WTC11 (cell line): ENCODE measurements around the gene RAB11FIP3. TPM values are rescaled to one million over a fixed set of nuclear protein-coding genes. Genes with fewer than 3 reads are reported as not detected.

Experiments used
- ATAC-seq: fragments of 200-7000 bp; cut with Tn5 transposase; 2 replicates; pipeline ENCODE4 v1.10.0; 2021; ENCODE audit warnings: mild to moderate bottlenecking, moderate library complexity
- CTCF ChIA-PET: fragments of 300-600 bp; sonication (Branson Sonifier 250); formaldehyde crosslinking; loops from one replicate; lab custom pipeline; 2021; ENCODE audit warnings: antibody characterized with exemption; lab: Charles Lee
- POLR2A ChIA-PET: fragments of 350-600 bp; sonication (Branson Sonifier 250); formaldehyde crosslinking; loops from one replicate; lab custom pipeline; 2021; ENCODE audit warnings: antibody characterized with exemption; lab: Charles Lee
- DNase-seq: peaks from one replicate; pipeline ENCODE4 v3.0.0; 2021; ENCODE audit warnings: low spot score
- H3K27ac Mint-ChIP-seq: 2 replicates; pipeline ENCODE4 v1.8.0; 2021; ENCODE audit warnings: mixed read lengths
- H3K27me3 Mint-ChIP-seq: 2 replicates; pipeline ENCODE4 v1.8.0; 2021; ENCODE audit warnings: low read depth, mild to moderate bottlenecking, moderate library complexity, mixed read lengths
- H3K36me3 Mint-ChIP-seq: 2 replicates; pipeline ENCODE4 v1.8.0; 2021; ENCODE audit warnings: mixed read lengths
- H3K4me1 Mint-ChIP-seq: 2 replicates; pipeline ENCODE4 v1.8.0; 2022; ENCODE audit warnings: mixed read lengths
- H3K4me3 Mint-ChIP-seq: 2 replicates; pipeline ENCODE4 v1.8.0; 2021; ENCODE audit warnings: mild to moderate bottlenecking, moderate library complexity, mixed read lengths
- H3K9me3 Mint-ChIP-seq: 2 replicates; pipeline ENCODE4 v1.8.0; 2021; ENCODE audit warnings: mixed read lengths
- CBFB ChIP-seq: sonication (generic); formaldehyde crosslinking; IDR thresholded peaks from 2 replicates; pipeline ENCODE4 v1.8.1; 2022; ENCODE audit warnings: mild to moderate bottlenecking, low read depth, missing genetic modification reagents
- EMX1 ChIP-seq: fragments of 250-450 bp; sonication (Bioruptor Pico); IDR thresholded peaks from 2 replicates; pipeline ENCODE4 v1.8.0; 2021; ENCODE audit warnings: mild to moderate bottlenecking
- GABPB1 ChIP-seq: sonication (generic); formaldehyde crosslinking; IDR thresholded peaks from 2 replicates; pipeline ENCODE4 v1.8.1; 2023; ENCODE audit warnings: mild to moderate bottlenecking, missing genetic modification reagents
- JAZF1 ChIP-seq: fragments of 250-450 bp; sonication (Bioruptor Pico); IDR thresholded peaks from 2 replicates; pipeline ENCODE4 v1.9.0; 2021; ENCODE audit warnings: moderate library complexity, mild to moderate bottlenecking, inconsistent platforms
- NR1H2 ChIP-seq: sonication (generic); formaldehyde crosslinking; IDR thresholded peaks from 2 replicates; pipeline ENCODE4 v1.9.0; 2021; ENCODE audit warnings: mild to moderate bottlenecking, moderate library complexity, missing genetic modification reagents
- OVOL2 ChIP-seq: fragments of 250-450 bp; sonication (Bioruptor Pico); IDR thresholded peaks from 2 replicates; pipeline ENCODE4 v1.9.0; 2021; ENCODE audit warnings: mild to moderate bottlenecking, borderline replicate concordance
- RORB ChIP-seq: fragments of 250-450 bp; sonication (Bioruptor Pico); IDR thresholded peaks from 2 replicates; pipeline ENCODE4 v1.9.0; 2021; ENCODE audit warnings: mild to moderate bottlenecking
- TCF7 ChIP-seq: sonication (generic); formaldehyde crosslinking; IDR thresholded peaks from 2 replicates; pipeline ENCODE4 v1.8.0; 2022; ENCODE audit warnings: mild to moderate bottlenecking, low read depth, missing genetic modification reagents, moderate library complexity
- TEAD1 ChIP-seq: sonication (generic); formaldehyde crosslinking; IDR thresholded peaks from 2 replicates; pipeline ENCODE4 v1.8.0; 2022; ENCODE audit warnings: mild to moderate bottlenecking, missing genetic modification reagents
- TEAD4 ChIP-seq: sonication (generic); formaldehyde crosslinking; IDR thresholded peaks from 2 replicates; pipeline ENCODE4 v1.8.0; 2022; ENCODE audit warnings: mild to moderate bottlenecking, missing genetic modification reagents
- TP53 ChIP-seq: sonication (generic); formaldehyde crosslinking; IDR thresholded peaks from 2 replicates; pipeline ENCODE4 v1.8.1; 2023; ENCODE audit warnings: mild to moderate bottlenecking, missing genetic modification reagents
- ZNF121 ChIP-seq: sonication (generic); formaldehyde crosslinking; IDR thresholded peaks from 2 replicates; pipeline ENCODE4 v1.8.0; 2023; ENCODE audit warnings: missing genetic modification reagents
- ZNF317 ChIP-seq: sonication (generic); formaldehyde crosslinking; IDR thresholded peaks from 2 replicates; pipeline ENCODE4 v1.8.1; 2023; ENCODE audit warnings: low read depth, mild to moderate bottlenecking, moderate library complexity, missing genetic modification reagents, borderline replicate concordance
- total RNA-seq: library from RNA; stranded (reverse); gene quantifications from 3 replicates; pipeline ENCODE4 v1.2.3, GENCODE V29; 2021
- TF ChIP-seq, protein P1 (sequence below): fragments of 250-450 bp; sonication (Bioruptor Pico); IDR thresholded peaks from 2 replicates; pipeline ENCODE4 v1.9.0; 2021; ENCODE audit warnings: mild to moderate bottlenecking
- TF ChIP-seq, protein P2 (sequence below): sonication (generic); formaldehyde crosslinking; IDR thresholded peaks from 2 replicates; pipeline ENCODE4 v1.8.1; 2023; ENCODE audit warnings: mild to moderate bottlenecking, missing genetic modification reagents, moderate library complexity
- TF ChIP-seq, protein P3 (sequence below): sonication (generic); formaldehyde crosslinking; IDR thresholded peaks from 2 replicates; pipeline ENCODE4 v1.8.0; 2023; ENCODE audit warnings: missing genetic modification reagents
- TF ChIP-seq, protein P4 (sequence below): sonication (generic); formaldehyde crosslinking; IDR thresholded peaks from 2 replicates; pipeline ENCODE4 v1.8.0; 2022; ENCODE audit warnings: mild to moderate bottlenecking, missing genetic modification reagents
- TF ChIP-seq, protein P5 (sequence below): fragments of 250-450 bp; sonication (Bioruptor Pico); IDR thresholded peaks from 2 replicates; pipeline ENCODE4 v1.9.0; 2021; ENCODE audit warnings: mild to moderate bottlenecking
- TF ChIP-seq, protein P6 (sequence below): sonication (generic); formaldehyde crosslinking; IDR thresholded peaks from 2 replicates; pipeline ENCODE4 v1.8.0; 2022; ENCODE audit warnings: mild to moderate bottlenecking, missing genetic modification reagents
- TF ChIP-seq, protein P7 (sequence below): sonication (generic); formaldehyde crosslinking; IDR thresholded peaks from 2 replicates; pipeline ENCODE4 v1.8.0; 2022; ENCODE audit warnings: mild to moderate bottlenecking, missing genetic modification reagents

The RAB11FIP3 gene
- total RNA-seq, 1 experiment from 2014 or later = 38.6 TPM

DNA sequence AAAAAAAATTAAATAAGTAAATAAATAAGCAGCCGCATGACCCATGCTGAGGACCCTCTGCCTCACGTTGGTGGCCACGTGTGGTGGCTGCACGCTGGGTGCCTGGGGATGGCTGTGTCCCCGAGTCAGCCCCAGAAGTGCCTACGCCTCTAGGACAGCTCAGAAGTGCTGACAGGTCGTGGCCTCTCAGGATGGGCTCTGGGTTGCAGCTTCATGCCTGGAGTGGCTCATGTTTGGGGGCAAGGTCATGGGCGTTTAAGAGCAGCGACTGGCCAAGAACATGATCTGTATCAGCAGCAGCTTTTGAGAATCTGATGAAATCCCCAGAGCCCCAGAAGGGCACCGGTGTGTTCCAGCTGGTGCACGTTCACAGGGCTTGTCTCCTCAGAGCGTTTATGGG lies 75.3 kb downstream of the RAB11FIP3 start:
- no peak for DNase-seq
- TF ChIP-seq ZNF317 (no peak), GABPB1 (peak; percentile 74), TCF7 (CRISPR knock-in tag) (no peak)
- Mint-ChIP-seq H3K27me3 (no peaks in the 10 kb centered on the region), H3K36me3 (peaks cover 4% of the 10 kb centered on the region), H3K9me3 (no peaks in the 10 kb centered on the region), H3K4me1 (peaks cover 3% of the 10 kb centered on the region; the same call in 1 of the 2 replicates), H3K4me3 (no peak overlapping the region), H3K27ac (no peak overlapping the region)
- ChIA-PET POLR2A (no interaction called here), CTCF (interaction anchor here (0.7 to 7.6 kb wide), 7 partner anchors 13 to 138 kb away, joined by 3 to 49 read pairs (median 3); no protein-coding TSS in a partner anchor)
- no peak for ATAC-seq

DNA sequence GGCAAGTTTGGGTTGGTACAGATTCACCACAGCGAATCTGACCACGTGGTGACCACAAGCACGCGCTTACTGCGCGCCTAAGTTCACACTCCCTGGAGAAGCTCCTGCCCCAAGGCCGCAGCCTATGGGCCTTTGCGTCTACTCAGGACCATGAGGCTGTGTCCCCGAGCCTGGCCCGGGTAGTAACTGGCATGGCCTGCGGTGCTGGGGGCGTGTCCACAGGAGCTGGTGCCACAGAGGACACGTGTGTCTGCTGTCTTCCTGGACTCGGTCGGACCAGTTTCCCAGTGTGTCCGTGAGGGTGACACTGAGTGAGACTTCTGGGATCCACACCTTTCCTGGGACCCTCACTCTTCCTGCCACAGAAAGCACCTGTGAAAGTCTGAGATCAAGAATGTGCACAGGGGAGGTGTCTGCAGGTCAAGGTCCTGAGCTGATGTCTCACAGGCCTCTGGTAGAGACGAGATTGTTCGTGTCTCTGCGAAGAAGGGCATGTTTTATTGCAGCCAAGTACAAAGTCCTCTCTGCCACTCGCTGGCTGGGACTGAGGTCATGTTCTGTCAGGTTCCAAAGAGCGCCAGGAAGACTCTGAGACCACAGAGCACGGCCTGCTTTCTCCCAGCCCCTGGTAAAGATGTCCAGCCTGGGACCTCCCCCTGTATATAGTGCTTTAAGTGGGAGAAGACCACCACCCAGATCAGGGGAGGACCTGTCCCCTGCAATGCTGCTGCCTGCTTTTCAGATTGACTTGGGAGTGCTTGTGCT lies 76.9 kb downstream of the RAB11FIP3 start:
- ChIA-PET POLR2A (no interaction called here), CTCF (interaction anchor here (7.6 kb wide), 1 partner anchor 15 kb away, joined by 49 read pairs; no protein-coding TSS in a partner anchor)
- H3K9me3 Mint-ChIP-seq = no peaks in the 10 kb centered on the region
- ATAC-seq (no peak), DNase-seq (no peak)
- H3K4me1 Mint-ChIP-seq = peaks cover 3% of the 10 kb centered on the region; the same call in 1 of the 2 replicates
- no peak overlapping the region for H3K4me3 Mint-ChIP-seq
- H3K36me3 Mint-ChIP-seq = peaks cover 4% of the 10 kb centered on the region; the same call in 1 of the 2 replicates
- no peaks in the 10 kb centered on the region for H3K27me3 Mint-ChIP-seq
- peak overlapping the region; percentile 69 for H3K27ac Mint-ChIP-seq
- TF ChIP-seq, protein P1, sequence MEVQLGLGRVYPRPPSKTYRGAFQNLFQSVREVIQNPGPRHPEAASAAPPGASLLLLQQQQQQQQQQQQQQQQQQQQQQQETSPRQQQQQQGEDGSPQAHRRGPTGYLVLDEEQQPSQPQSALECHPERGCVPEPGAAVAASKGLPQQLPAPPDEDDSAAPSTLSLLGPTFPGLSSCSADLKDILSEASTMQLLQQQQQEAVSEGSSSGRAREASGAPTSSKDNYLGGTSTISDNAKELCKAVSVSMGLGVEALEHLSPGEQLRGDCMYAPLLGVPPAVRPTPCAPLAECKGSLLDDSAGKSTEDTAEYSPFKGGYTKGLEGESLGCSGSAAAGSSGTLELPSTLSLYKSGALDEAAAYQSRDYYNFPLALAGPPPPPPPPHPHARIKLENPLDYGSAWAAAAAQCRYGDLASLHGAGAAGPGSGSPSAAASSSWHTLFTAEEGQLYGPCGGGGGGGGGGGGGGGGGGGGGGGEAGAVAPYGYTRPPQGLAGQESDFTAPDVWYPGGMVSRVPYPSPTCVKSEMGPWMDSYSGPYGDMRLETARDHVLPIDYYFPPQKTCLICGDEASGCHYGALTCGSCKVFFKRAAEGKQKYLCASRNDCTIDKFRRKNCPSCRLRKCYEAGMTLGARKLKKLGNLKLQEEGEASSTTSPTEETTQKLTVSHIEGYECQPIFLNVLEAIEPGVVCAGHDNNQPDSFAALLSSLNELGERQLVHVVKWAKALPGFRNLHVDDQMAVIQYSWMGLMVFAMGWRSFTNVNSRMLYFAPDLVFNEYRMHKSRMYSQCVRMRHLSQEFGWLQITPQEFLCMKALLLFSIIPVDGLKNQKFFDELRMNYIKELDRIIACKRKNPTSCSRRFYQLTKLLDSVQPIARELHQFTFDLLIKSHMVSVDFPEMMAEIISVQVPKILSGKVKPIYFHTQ = no peak
- no peak for TF ChIP-seq TEAD1 (CRISPR knock-in tag)
- TF ChIP-seq, protein P2, sequence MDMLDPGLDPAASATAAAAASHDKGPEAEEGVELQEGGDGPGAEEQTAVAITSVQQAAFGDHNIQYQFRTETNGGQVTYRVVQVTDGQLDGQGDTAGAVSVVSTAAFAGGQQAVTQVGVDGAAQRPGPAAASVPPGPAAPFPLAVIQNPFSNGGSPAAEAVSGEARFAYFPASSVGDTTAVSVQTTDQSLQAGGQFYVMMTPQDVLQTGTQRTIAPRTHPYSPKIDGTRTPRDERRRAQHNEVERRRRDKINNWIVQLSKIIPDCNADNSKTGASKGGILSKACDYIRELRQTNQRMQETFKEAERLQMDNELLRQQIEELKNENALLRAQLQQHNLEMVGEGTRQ (CRISPR knock-in tag) = no peak
- TF ChIP-seq, protein P3, sequence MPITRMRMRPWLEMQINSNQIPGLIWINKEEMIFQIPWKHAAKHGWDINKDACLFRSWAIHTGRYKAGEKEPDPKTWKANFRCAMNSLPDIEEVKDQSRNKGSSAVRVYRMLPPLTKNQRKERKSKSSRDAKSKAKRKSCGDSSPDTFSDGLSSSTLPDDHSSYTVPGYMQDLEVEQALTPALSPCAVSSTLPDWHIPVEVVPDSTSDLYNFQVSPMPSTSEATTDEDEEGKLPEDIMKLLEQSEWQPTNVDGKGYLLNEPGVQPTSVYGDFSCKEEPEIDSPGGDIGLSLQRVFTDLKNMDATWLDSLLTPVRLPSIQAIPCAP (CRISPR knock-in tag) = no peak
- no peak for TF ChIP-seq CBFB
- TF ChIP-seq TP53 = no peak
- TF ChIP-seq ZNF317 = no peak
- TF ChIP-seq OVOL2 (CRISPR knock-in tag) = no peak
- TF ChIP-seq TEAD4 (CRISPR knock-in tag) = no peak
- TF ChIP-seq, protein P4, sequence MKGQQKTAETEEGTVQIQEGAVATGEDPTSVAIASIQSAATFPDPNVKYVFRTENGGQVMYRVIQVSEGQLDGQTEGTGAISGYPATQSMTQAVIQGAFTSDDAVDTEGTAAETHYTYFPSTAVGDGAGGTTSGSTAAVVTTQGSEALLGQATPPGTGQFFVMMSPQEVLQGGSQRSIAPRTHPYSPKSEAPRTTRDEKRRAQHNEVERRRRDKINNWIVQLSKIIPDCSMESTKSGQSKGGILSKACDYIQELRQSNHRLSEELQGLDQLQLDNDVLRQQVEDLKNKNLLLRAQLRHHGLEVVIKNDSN = no peak
- TF ChIP-seq ZNF121 (CRISPR knock-in tag) = no peak
- TF ChIP-seq RORB (CRISPR knock-in tag) = no peak
- no peak for TF ChIP-seq EMX1

DNA sequence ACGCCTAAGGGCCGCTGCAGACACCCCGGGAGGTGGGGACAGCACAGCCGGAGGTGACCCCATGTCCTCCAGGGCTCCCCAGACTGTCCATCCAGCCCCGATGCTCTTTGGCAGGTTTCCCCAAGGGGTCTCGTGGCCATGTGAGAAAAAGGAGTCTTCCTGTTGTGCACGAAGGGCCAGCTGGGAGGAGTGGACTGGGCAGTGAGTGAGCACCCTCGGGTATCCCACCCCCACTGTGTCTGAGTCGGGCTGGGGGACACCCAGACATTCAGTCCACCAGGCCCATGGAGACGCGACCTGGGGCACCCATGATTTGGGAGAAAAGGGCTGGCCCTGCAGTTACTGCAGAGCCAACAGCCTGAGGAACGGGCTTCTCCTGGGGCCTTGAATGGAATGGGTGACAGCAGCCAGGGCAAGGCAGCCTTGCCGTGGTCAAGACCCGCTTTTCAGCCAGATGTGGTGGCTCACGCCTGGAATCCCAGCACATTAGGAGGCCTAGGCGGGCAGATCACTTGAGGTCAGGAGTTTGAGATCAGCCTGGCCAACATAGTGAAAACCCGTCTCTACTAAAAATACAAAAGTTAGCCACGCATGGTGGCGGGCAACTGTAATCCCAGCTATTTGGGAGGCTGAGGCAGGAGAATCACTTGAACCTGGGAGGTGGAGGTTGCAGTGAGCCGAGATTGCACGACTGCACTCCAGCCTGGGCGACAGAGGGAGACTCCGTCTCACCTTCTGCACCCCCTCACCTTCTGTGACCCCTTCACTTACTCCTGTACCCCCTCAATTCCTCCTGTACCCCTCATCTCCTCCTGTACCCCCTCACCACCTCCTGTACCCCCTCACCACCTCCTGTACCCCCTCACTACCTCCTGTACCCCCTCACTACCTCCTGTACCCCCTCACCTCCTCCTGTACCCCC lies 78.0 kb downstream of the RAB11FIP3 start:
- ATAC-seq (no peak), DNase-seq (no peak)
- Mint-ChIP-seq H3K4me1 (peaks cover 3% of the 10 kb centered on the region; the same call in 1 of the 2 replicates), H3K27ac (no peak overlapping the region), H3K36me3 (peaks cover 4% of the 10 kb centered on the region; the same call in 1 of the 2 replicates), H3K27me3 (no peaks in the 10 kb centered on the region), H3K4me3 (no peak overlapping the region), H3K9me3 (no peaks in the 10 kb centered on the region)
- TF ChIP-seq, protein P3 (CRISPR knock-in tag) = no peak
- TF ChIP-seq, protein P5, sequence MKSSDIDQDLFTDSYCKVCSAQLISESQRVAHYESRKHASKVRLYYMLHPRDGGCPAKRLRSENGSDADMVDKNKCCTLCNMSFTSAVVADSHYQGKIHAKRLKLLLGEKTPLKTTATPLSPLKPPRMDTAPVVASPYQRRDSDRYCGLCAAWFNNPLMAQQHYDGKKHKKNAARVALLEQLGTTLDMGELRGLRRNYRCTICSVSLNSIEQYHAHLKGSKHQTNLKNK (CRISPR knock-in tag) = no peak
- TF ChIP-seq JAZF1 = no peak
- no peak for TF ChIP-seq CBFB
- TF ChIP-seq, protein P6, sequence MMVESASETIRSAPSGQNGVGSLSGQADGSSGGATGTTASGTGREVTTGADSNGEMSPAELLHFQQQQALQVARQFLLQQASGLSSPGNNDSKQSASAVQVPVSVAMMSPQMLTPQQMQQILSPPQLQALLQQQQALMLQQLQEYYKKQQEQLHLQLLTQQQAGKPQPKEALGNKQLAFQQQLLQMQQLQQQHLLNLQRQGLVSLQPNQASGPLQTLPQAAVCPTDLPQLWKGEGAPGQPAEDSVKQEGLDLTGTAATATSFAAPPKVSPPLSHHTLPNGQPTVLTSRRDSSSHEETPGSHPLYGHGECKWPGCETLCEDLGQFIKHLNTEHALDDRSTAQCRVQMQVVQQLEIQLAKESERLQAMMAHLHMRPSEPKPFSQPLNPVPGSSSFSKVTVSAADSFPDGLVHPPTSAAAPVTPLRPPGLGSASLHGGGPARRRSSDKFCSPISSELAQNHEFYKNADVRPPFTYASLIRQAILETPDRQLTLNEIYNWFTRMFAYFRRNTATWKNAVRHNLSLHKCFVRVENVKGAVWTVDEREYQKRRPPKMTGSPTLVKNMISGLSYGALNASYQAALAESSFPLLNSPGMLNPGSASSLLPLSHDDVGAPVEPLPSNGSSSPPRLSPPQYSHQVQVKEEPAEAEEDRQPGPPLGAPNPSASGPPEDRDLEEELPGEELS = no peak
- TF ChIP-seq, protein P7, sequence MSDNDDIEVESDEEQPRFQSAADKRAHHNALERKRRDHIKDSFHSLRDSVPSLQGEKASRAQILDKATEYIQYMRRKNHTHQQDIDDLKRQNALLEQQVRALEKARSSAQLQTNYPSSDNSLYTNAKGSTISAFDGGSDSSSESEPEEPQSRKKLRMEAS (CRISPR knock-in tag) = no peak
- no peak for TF ChIP-seq NR1H2 (CRISPR knock-in tag)
- POLR2A ChIA-PET = no interaction called here
- CTCF ChIA-PET = interaction anchor here (7.6 kb wide), 1 partner anchor 16 kb away, joined by 49 read pairs; no protein-coding TSS in a partner anchor
